ENCODE results near the gene TGFBR2.
A peak's percentile ranks its signal among the peaks of the same experiment; 100 is the strongest.

Gene TGFBR2

GRCh38 chr3:30720586-30721313, 114.3 kb downstream of the TGFBR2 start:
- no peak for TF ChIP-seq CTCF (conservative IDR thresholded peaks at IDR 0.05; ENCODE audit: low read depth)

GRCh38 chr3:30721314-30721634, 114.9 kb downstream of the TGFBR2 start:
- TF ChIP-seq CTCF (conservative IDR thresholded peaks at IDR 0.05; ENCODE audit: low read depth) = no peak
- ChIA-PET CTCF (interaction anchor here (0.6 kb wide), 1 partner anchor 522 kb away, joined by 3 read pairs; no protein-coding TSS in a partner anchor), POLR2A (ENCODE audit: low non-redundant PET) (no interaction called here)
- no peak overlapping the region for H3K27ac ChIP-seq
- DNase-seq (ENCODE audit: low spot score) = no peak

More at GRCh38 chr3:30720586-30721313, 114.3 kb downstream of the TGFBR2 start:
- no peak overlapping the region for H3K27ac ChIP-seq
- POLR2A ChIA-PET (ENCODE audit: low non-redundant PET) = no interaction called here
- peak; percentile 58 for DNase-seq (ENCODE audit: low spot score)
- CTCF ChIA-PET = interaction anchor here (0.6 kb wide), 1 partner anchor 522 kb away, joined by 3 read pairs; no protein-coding TSS in a partner anchor

GRCh38 chr3:30723211-30723610, 116.8 kb downstream of the TGFBR2 start:
- H3K27ac ChIP-seq = no peak overlapping the region
- POLR2A ChIA-PET (ENCODE audit: low non-redundant PET) = no interaction called here
- TF ChIP-seq CTCF (conservative IDR thresholded peaks at IDR 0.05; ENCODE audit: low read depth) = no peak
- no peak for DNase-seq (ENCODE audit: low spot score)
- CTCF ChIA-PET = no interaction called here

- CTCF ChIA-PET = no interaction called here
- TF ChIP-seq CTCF (conservative IDR thresholded peaks at IDR 0.05; ENCODE audit: low read depth) = no peak
- H3K27ac ChIP-seq = no peak overlapping the region
- POLR2A ChIA-PET (ENCODE audit: low non-redundant PET) = no interaction called here
- DNase-seq (ENCODE audit: low spot score) = no peak
These were observed 118.5 kb downstream of the TGFBR2 start for GRCh38 chr3:30724863-30725262.

- TF ChIP-seq CTCF (conservative IDR thresholded peaks at IDR 0.05; ENCODE audit: low read depth) = no peak
- ChIA-PET POLR2A (ENCODE audit: low non-redundant PET) (no interaction called here), CTCF (no interaction called here)
- DNase-seq (ENCODE audit: low spot score) = no peak
- H3K27ac ChIP-seq = no peak overlapping the region
These were observed 121.7 kb downstream of the TGFBR2 start for GRCh38 chr3:30728143-30728542.

- no peak overlapping the region for H3K27ac ChIP-seq
- POLR2A ChIA-PET (ENCODE audit: low non-redundant PET) = no interaction called here
- DNase-seq (ENCODE audit: low spot score) = no peak
- TF ChIP-seq CTCF (conservative IDR thresholded peaks at IDR 0.05; ENCODE audit: low read depth) = no peak
- CTCF ChIA-PET = no interaction called here
These were observed 123.1 kb downstream of the TGFBR2 start for GRCh38 chr3:30729512-30729911.
